Endothelial cell (in vitro differentiated cells): Measurements from ENCODE around the gene MARCO. TPM values are rescaled to one million over a fixed set of nuclear protein-coding genes. Genes with fewer than 3 reads are reported as not detected.

Experiments used
- DNase-seq: peaks from one replicate; pipeline ENCODE4 v3.0.0; 2021; ENCODE audit warnings: low spot score
- H3K27ac Mint-ChIP-seq: one replicate; pipeline ENCODE4 v1.8.0; 2021; ENCODE audit warnings: mixed read lengths, inconsistent platforms; ENCODE audit not compliant: unreplicated experiment
- H3K27me3 Mint-ChIP-seq: one replicate; pipeline ENCODE4 v1.8.0; 2021; ENCODE audit warnings: mild to moderate bottlenecking, moderate library complexity, mixed read lengths, inconsistent platforms; ENCODE audit not compliant: unreplicated experiment
- H3K36me3 Mint-ChIP-seq: one replicate; pipeline ENCODE4 v1.8.0; 2021; ENCODE audit warnings: mild to moderate bottlenecking, low read depth, mixed read lengths, inconsistent platforms; ENCODE audit not compliant: unreplicated experiment
- H3K4me1 Mint-ChIP-seq: one replicate; pipeline ENCODE4 v1.8.0; 2021; ENCODE audit warnings: mild to moderate bottlenecking, mixed read lengths, inconsistent platforms; ENCODE audit not compliant: unreplicated experiment
- H3K4me3 Mint-ChIP-seq: one replicate; pipeline ENCODE4 v1.8.0; 2021; ENCODE audit warnings: mild to moderate bottlenecking, mixed read lengths, inconsistent platforms; ENCODE audit not compliant: unreplicated experiment
- H3K9me3 Mint-ChIP-seq: one replicate; pipeline ENCODE4 v1.8.0; 2021; ENCODE audit warnings: mixed read lengths, inconsistent platforms; ENCODE audit not compliant: unreplicated experiment
- CTCF ChIP-seq: fragments of 200-600 bp; sonication (generic); IDR thresholded peaks from one replicate; pipeline ENCODE4 v1.5.0; 2021; ENCODE audit warnings: antibody characterized with exemption; ENCODE audit not compliant: unreplicated experiment
- total RNA-seq: library from RNA; stranded (reverse); fragmentation: NEBNext Ultra II Directional; extraction: Animal tissue kit (Norgen Biotek cat#: 25700); gene quantifications from one replicate; pipeline ENCODE4 v1.2.1, GENCODE V29; 2021; ENCODE audit not compliant: unreplicated experiment

Gene MARCO
- total RNA-seq, 1 donor from 2014 or later = not detected

DNA sequence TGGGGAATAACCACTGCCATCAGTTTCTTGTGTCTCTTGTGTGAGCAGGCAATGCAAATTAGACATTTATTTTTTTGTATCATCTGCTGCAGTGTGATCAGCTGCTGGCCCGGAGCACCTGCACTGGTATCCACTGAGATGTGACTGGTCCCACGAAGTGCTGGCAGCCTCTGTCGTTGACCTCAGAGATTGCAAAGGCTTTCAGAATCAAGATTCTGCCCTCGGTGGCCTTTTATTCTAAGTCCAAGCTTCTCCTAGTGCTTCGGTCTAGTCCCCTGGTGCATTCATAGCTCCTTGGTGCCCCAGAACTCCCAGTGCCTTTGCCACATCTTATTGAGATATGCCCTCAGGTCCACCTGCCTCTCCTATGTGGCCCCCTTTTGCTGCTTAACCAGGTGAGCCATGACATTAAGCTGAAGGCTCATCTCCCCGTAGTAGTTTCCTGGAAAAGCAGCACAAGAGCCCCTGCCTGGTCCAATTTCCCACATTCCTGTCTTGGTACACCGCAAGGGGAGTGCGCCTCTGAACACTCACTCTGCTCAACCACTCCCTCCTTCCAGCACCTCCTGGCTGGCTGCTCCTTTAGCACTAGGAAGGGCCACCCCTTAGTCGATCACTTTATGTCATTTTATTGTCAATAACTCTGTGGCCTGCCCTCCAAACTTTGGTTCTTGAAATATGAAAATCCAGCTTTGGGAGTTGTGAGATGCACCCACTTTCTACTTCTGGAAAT is 27.1 kb upstream of the MARCO start:
- Mint-ChIP-seq H3K4me1 (peaks cover 2% of the 10 kb centered on the region), H3K9me3 (no peaks in the 10 kb centered on the region), H3K27ac (no peak overlapping the region), H3K36me3 (no peaks in the 10 kb centered on the region), H3K27me3 (peaks cover 4% of the 10 kb centered on the region), H3K4me3 (no peak overlapping the region)
- DNase-seq = no peak
- no peak for TF ChIP-seq CTCF

- Mint-ChIP-seq H3K4me3 (no peak overlapping the region), H3K4me1 (peaks cover 2% of the 10 kb centered on the region), H3K27me3 (peaks cover 2% of the 10 kb centered on the region), H3K36me3 (no peaks in the 10 kb centered on the region), H3K9me3 (no peaks in the 10 kb centered on the region), H3K27ac (no peak overlapping the region)
- no peak for DNase-seq
- TF ChIP-seq CTCF = no peak
Measured at GRCh38 chr2:118918017-118918416, 24.0 kb upstream of the MARCO start.

- TF ChIP-seq CTCF = no peak
- DNase-seq = no peak
- H3K4me3 Mint-ChIP-seq = no peak overlapping the region
- no peak overlapping the region for H3K27ac Mint-ChIP-seq
- H3K4me1 Mint-ChIP-seq = no peaks in the 10 kb centered on the region
- no peaks in the 10 kb centered on the region for H3K9me3 Mint-ChIP-seq
- H3K27me3 Mint-ChIP-seq = no peaks in the 10 kb centered on the region
- no peaks in the 10 kb centered on the region for H3K36me3 Mint-ChIP-seq
Measured at GRCh38 chr2:118921646-118922045, 20.3 kb upstream of the MARCO start.

- no peak for DNase-seq
- H3K36me3 Mint-ChIP-seq = no peaks in the 10 kb centered on the region
- TF ChIP-seq CTCF = no peak
- H3K9me3 Mint-ChIP-seq = no peaks in the 10 kb centered on the region
- no peak overlapping the region for H3K27ac Mint-ChIP-seq
- H3K4me3 Mint-ChIP-seq = no peak overlapping the region
- H3K4me1 Mint-ChIP-seq = no peaks in the 10 kb centered on the region
- no peaks in the 10 kb centered on the region for H3K27me3 Mint-ChIP-seq
Measured at GRCh38 chr2:118922254-118922653, 19.7 kb upstream of the MARCO start.

DNA sequence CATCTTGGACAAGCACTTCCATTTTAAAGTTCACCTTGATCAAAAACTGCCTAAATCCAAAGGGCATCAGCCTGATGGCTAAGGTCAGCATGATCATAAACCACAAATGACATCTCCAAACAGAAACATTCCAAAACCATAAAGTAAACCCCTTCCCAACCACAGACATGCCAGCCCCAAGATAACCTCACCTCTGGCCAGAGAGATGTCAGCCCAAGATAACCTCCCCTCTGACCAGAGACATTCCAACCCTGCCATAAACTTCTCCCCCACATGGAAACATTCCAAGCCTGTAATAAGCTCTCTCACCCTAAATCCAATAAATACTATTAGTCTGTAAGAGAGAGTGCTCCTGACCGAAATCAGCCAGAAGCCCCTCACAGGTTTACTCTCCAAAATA is 18.6 kb upstream of the MARCO start:
- no peak for DNase-seq
- Mint-ChIP-seq H3K27me3 (no peaks in the 10 kb centered on the region), H3K4me3 (no peak overlapping the region), H3K27ac (no peak overlapping the region), H3K36me3 (no peaks in the 10 kb centered on the region), H3K9me3 (no peaks in the 10 kb centered on the region), H3K4me1 (no peaks in the 10 kb centered on the region)
- TF ChIP-seq CTCF = no peak
